Loucy (cell line): Measurements from ENCODE around the gene DLGAP3.

Source experiments
- EZH2phosphoT487 ChIP-seq: fragments of 200-600 bp; IDR thresholded peaks from 2 replicates; pipeline ENCODE4 v1.6.1; 2018; ENCODE audit warnings: antibody characterized with exemption, mild to moderate bottlenecking, moderate library complexity, borderline replicate concordance
- TF ChIP-seq, protein P1 (sequence below): fragments of 200-600 bp; sonication (generic); conservative IDR thresholded peaks from 2 replicates; pipeline ENCODE4 v1.5.1; 2014; ENCODE audit warnings: mild to moderate bottlenecking, antibody characterized with exemption, low read length

DNA sequence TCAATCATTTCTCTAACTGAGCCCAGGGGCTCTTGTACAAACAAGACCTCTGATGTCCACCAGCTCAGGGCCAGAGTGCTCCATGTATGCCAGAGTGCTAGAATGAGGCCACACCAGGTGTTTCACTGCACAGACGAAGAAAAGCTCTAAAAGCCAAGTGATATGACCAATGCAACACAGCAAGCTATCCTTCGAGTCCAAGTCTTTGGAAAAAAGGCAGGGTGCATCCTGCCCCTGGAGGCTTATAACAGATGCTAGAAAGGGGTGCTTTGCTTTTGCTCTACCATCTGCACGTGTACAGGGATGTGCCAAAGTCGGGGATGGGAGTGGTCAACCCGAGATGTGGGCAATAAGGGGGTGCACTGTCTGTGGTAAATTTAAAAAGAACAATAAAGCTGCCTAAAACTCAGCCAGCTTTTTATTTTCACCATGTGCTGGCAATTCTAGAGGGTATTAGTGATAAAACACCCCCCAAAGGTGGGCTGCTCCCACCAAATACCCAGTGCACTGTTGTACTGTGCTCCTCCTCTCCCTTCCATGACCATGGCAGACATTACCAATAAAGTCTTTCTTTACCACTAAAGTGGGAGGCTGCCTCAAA is 102.0 kb downstream of the DLGAP3 start:
- TF ChIP-seq, protein P1, sequence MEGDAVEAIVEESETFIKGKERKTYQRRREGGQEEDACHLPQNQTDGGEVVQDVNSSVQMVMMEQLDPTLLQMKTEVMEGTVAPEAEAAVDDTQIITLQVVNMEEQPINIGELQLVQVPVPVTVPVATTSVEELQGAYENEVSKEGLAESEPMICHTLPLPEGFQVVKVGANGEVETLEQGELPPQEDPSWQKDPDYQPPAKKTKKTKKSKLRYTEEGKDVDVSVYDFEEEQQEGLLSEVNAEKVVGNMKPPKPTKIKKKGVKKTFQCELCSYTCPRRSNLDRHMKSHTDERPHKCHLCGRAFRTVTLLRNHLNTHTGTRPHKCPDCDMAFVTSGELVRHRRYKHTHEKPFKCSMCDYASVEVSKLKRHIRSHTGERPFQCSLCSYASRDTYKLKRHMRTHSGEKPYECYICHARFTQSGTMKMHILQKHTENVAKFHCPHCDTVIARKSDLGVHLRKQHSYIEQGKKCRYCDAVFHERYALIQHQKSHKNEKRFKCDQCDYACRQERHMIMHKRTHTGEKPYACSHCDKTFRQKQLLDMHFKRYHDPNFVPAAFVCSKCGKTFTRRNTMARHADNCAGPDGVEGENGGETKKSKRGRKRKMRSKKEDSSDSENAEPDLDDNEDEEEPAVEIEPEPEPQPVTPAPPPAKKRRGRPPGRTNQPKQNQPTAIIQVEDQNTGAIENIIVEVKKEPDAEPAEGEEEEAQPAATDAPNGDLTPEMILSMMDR: no peak
- no peak for TF ChIP-seq EZH2phosphoT487
